ENCODE results near the gene MAP1LC3C. TPM values are rescaled to one million over a fixed set of nuclear protein-coding genes. Genes with fewer than 3 reads are reported as not detected.

Gene MAP1LC3C
- total RNA-seq (2014; rRNA removed; shearing (Covaris generic)) (not detected in 2 replicates), total RNA-seq (2022) (not detected in 2 replicates), Bru-seq, nascent RNA (not detected), BruChase-seq, experiment 1, labeled RNA remaining after a 6-hour chase (not detected), BruChase-seq, experiment 2, labeled RNA remaining after a 2-hour chase (not detected)
- long read RNA-seq: 0 reads

GRCh38 chr1:241999026-241999425, at the start of gene MAP1LC3C:
TSS of gene MAP1LC3C (minus strand) at chr1:241999098. CDS start at chr1:241999008, 90 bp downstream.
- H2AFZ ChIP-seq (ENCODE audit: low read length): no peak within 1 kb of the TSS
- ChIA-PET CTCF (ENCODE audit: unreplicated experiment) (no interaction called here), POLR2A (no interaction called here)
- no peaks in the 10 kb centered on the region for H3K9me3 ChIP-seq (ENCODE audit: low read length)
- no TSS peak for BruUV-seq (replicated peaks)
- no peaks in the 10 kb centered on the region for H4K20me1 ChIP-seq (ENCODE audit: insufficient read depth, low read length)
- H3K9me2 ChIP-seq (ENCODE audit: insufficient read depth, low read length): no peaks in the 10 kb centered on the region
- intact Hi-C loops (cut with micrococcal nuclease; ENCODE audit: unreplicated experiment): no loop called here
- H3K4me1 ChIP-seq (ENCODE audit: insufficient read depth, low read length, poor library complexity, severe bottlenecking): no peaks in the 10 kb centered on the region
- H3K36me3 ChIP-seq (ENCODE audit: insufficient read depth, low read length): no peaks in the 10 kb centered on the region
- no peaks in the 10 kb centered on the region for H3K79me2 ChIP-seq (ENCODE audit: insufficient read depth, low read depth, low read length)
- TF ChIP-seq EZH2phosphoT487 (IDR thresholded peaks at IDR 0.05; ENCODE audit: borderline replicate concordance, low read depth, low read length) (no peak), CTCF (conservative IDR thresholded peaks at IDR 0.05; ENCODE audit: low read length) (no peak)
- no peak within 1 kb of the TSS for H3K4me3 ChIP-seq (ENCODE audit: low read depth, low read length, poor library complexity, severe bottlenecking)
- DNase-seq (ENCODE audit: low spot score): no peak
- H3K27ac ChIP-seq (ENCODE audit: low read depth, low read length, poor library complexity, severe bottlenecking): no peak within 1 kb of the TSS
- no peak within 1 kb of the TSS for H3K4me2 ChIP-seq (ENCODE audit: low read length)

- TF ChIP-seq CTCF (conservative IDR thresholded peaks at IDR 0.05; ENCODE audit: low read length): no peak
- TF ChIP-seq EZH2phosphoT487 (IDR thresholded peaks at IDR 0.05; ENCODE audit: borderline replicate concordance, low read depth, low read length): no peak
- Histone ChIP-seq H3K4me2 (ENCODE audit: low read length) (no peak overlapping the region), H3K36me3 (ENCODE audit: insufficient read depth, low read length) (no peaks in the 10 kb centered on the region), H3K4me1 (ENCODE audit: insufficient read depth, low read length, poor library complexity, severe bottlenecking) (no peaks in the 10 kb centered on the region), H3K27ac (ENCODE audit: low read depth, low read length, poor library complexity, severe bottlenecking) (no peak overlapping the region), H3K4me3 (ENCODE audit: low read depth, low read length, poor library complexity, severe bottlenecking) (no peak overlapping the region), H2AFZ (ENCODE audit: low read length) (no peak overlapping the region), H4K20me1 (ENCODE audit: insufficient read depth, low read length) (no peaks in the 10 kb centered on the region), H3K9me2 (ENCODE audit: insufficient read depth, low read length) (no peaks in the 10 kb centered on the region), H3K9me3 (ENCODE audit: low read length) (no peaks in the 10 kb centered on the region), H3K79me2 (ENCODE audit: insufficient read depth, low read depth, low read length) (no peaks in the 10 kb centered on the region)
- no TSS peak for BruUV-seq (replicated peaks)
- DNase-seq (ENCODE audit: low spot score): no peak
- intact Hi-C loops (cut with micrococcal nuclease; ENCODE audit: unreplicated experiment): no loop called here
- ChIA-PET POLR2A (interaction anchor here (1.5 kb wide), 1 partner anchor 15 kb away, joined by 3 read pairs; no protein-coding TSS in a partner anchor), CTCF (ENCODE audit: unreplicated experiment) (no interaction called here)
Observed at GRCh38 chr1:242043165-242043564, 44.3 kb upstream of the MAP1LC3C start.

GRCh38 chr1:242034392-242034791, 35.5 kb upstream of the MAP1LC3C start:
- H3K4me2 ChIP-seq (ENCODE audit: low read length): no peak overlapping the region
- DNase-seq (ENCODE audit: low spot score): no peak
- H4K20me1 ChIP-seq (ENCODE audit: insufficient read depth, low read length): no peaks in the 10 kb centered on the region
- no TSS peak for BruUV-seq (replicated peaks)
- H3K27ac ChIP-seq (ENCODE audit: low read depth, low read length, poor library complexity, severe bottlenecking): no peak overlapping the region
- ChIA-PET CTCF (ENCODE audit: unreplicated experiment) (no interaction called here), POLR2A (no interaction called here)
- H3K4me1 ChIP-seq (ENCODE audit: insufficient read depth, low read length, poor library complexity, severe bottlenecking): no peaks in the 10 kb centered on the region
- no peaks in the 10 kb centered on the region for H3K36me3 ChIP-seq (ENCODE audit: insufficient read depth, low read length)
- no peaks in the 10 kb centered on the region for H3K9me3 ChIP-seq (ENCODE audit: low read length)
- H3K79me2 ChIP-seq (ENCODE audit: insufficient read depth, low read depth, low read length): no peaks in the 10 kb centered on the region
- no peak for TF ChIP-seq EZH2phosphoT487 (IDR thresholded peaks at IDR 0.05; ENCODE audit: borderline replicate concordance, low read depth, low read length)
- no peak for TF ChIP-seq CTCF (conservative IDR thresholded peaks at IDR 0.05; ENCODE audit: low read length)
- no peaks in the 10 kb centered on the region for H3K9me2 ChIP-seq (ENCODE audit: insufficient read depth, low read length)
- intact Hi-C loops (cut with micrococcal nuclease; ENCODE audit: unreplicated experiment): no loop called here
- H2AFZ ChIP-seq (ENCODE audit: low read length): no peak overlapping the region
- H3K4me3 ChIP-seq (ENCODE audit: low read depth, low read length, poor library complexity, severe bottlenecking): no peak overlapping the region

All from OCI-LY7 (cell line).